Nephron progenitor cell (in vitro differentiated cells): ENCODE measurements around the gene TRIM28.

ENCODE experiments used
- DNase-seq: peaks from one replicate; pipeline ENCODE4 v3.0.0; 2021
- H3K27ac Mint-ChIP-seq: 2 replicates; pipeline ENCODE4 v1.8.0; 2021; ENCODE audit warnings: mild to moderate bottlenecking, moderate library complexity, mixed read lengths
- H3K27me3 Mint-ChIP-seq: 2 replicates; pipeline ENCODE4 v1.8.0; 2021; ENCODE audit warnings: mild to moderate bottlenecking, low read depth, mixed read lengths; ENCODE audit not compliant: poor library complexity
- H3K36me3 Mint-ChIP-seq: 2 replicates; pipeline ENCODE4 v1.8.0; 2021; ENCODE audit warnings: low read depth, mixed read lengths
- H3K4me1 Mint-ChIP-seq: 2 replicates; pipeline ENCODE4 v1.8.0; 2021; ENCODE audit warnings: mixed read lengths
- H3K4me3 Mint-ChIP-seq: 2 replicates; pipeline ENCODE4 v1.8.0; 2021; ENCODE audit warnings: mild to moderate bottlenecking, moderate library complexity, mixed read lengths
- H3K9me3 Mint-ChIP-seq: 2 replicates; pipeline ENCODE4 v1.8.0; 2021; ENCODE audit warnings: mild to moderate bottlenecking, moderate library complexity, mixed read lengths
- TF ChIP-seq, protein P1 (sequence below): fragments of 200-600 bp; sonication (generic); IDR thresholded peaks from 2 replicates; pipeline ENCODE4 v1.5.0; 2021; ENCODE audit warnings: antibody characterized with exemption

TRIM28 gene

DNA sequence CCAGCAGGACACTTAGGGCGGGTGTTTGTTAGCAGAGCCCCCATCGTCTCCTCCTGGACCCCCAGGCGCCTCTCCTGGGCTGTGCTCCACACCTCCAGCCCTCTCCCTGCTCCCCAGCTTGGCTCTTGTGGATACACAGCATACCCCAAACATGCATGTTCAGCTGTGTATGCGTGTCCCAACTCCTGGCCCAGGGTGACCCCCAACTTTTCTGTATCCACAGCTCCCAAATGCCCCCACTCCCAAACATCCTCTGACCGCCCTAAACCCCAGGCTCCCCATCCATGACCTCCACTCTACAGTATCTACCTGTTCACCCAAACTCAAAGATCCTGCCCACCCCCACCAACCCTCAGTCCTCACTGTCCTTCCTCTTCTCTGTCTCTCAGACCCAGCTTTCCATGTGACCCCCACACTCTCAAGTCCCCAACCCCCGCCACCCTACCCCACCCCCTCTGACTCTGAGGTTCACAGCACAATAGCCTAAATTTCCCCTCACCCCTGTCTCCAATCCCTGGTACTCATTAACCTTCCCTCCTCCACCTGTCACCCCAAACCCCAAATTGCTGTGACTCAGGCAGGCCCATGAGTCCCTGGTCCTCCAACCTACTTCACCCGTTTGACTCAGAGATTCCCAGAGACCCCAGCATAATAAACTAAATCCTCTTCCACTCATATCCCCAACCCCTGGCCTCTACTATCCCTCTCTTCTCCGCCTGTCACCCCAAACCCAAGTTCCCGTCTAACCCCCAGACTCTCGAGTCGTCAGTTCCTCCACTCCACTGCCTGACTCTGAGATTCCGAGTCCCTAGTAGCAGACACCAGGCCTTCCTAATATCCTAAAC is 13.6 kb downstream of the TRIM28 start:
- Mint-ChIP-seq H3K36me3 (peaks cover 19% of the 10 kb centered on the region), H3K27ac (peak overlapping the region; percentile 99), H3K27me3 (peaks cover 7% of the 10 kb centered on the region), H3K4me3 (peak overlapping the region; percentile 99), H3K4me1 (peaks cover 70% of the 10 kb centered on the region), H3K9me3 (no peaks in the 10 kb centered on the region)
- TF ChIP-seq, protein P1, sequence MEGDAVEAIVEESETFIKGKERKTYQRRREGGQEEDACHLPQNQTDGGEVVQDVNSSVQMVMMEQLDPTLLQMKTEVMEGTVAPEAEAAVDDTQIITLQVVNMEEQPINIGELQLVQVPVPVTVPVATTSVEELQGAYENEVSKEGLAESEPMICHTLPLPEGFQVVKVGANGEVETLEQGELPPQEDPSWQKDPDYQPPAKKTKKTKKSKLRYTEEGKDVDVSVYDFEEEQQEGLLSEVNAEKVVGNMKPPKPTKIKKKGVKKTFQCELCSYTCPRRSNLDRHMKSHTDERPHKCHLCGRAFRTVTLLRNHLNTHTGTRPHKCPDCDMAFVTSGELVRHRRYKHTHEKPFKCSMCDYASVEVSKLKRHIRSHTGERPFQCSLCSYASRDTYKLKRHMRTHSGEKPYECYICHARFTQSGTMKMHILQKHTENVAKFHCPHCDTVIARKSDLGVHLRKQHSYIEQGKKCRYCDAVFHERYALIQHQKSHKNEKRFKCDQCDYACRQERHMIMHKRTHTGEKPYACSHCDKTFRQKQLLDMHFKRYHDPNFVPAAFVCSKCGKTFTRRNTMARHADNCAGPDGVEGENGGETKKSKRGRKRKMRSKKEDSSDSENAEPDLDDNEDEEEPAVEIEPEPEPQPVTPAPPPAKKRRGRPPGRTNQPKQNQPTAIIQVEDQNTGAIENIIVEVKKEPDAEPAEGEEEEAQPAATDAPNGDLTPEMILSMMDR = no peak
- DNase-seq = no peak

- peaks cover 7% of the 10 kb centered on the region for H3K27me3 Mint-ChIP-seq
- peak within 1 kb of the TSS; percentile 99 for H3K4me3 Mint-ChIP-seq
- TF ChIP-seq, protein P1 = no peak
- peaks cover 64% of the 10 kb centered on the region for H3K4me1 Mint-ChIP-seq
- peak; percentile 79 for DNase-seq
- H3K9me3 Mint-ChIP-seq = no peaks in the 10 kb centered on the region
- peak within 1 kb of the TSS; percentile 100 for H3K27ac Mint-ChIP-seq
- peaks cover 13% of the 10 kb centered on the region for H3K36me3 Mint-ChIP-seq
Measured at GRCh38 chr19:58558066-58558622, 14.3 kb downstream of the TRIM28 start, which contains the start of gene UBE2M. Gene UBE2M, minus strand, starts transcription at chr19:58558611. Its CDS starts 230 bp downstream, at chr19:58558381.

- H3K9me3 Mint-ChIP-seq = no peaks in the 10 kb centered on the region
- H3K27ac Mint-ChIP-seq = peak overlapping the region; percentile 100
- H3K4me1 Mint-ChIP-seq = peaks cover 65% of the 10 kb centered on the region
- DNase-seq = peak; percentile 100
- H3K36me3 Mint-ChIP-seq = peaks cover 14% of the 10 kb centered on the region
- TF ChIP-seq, protein P1 = no peak
- H3K27me3 Mint-ChIP-seq = peaks cover 8% of the 10 kb centered on the region
- H3K4me3 Mint-ChIP-seq = peak overlapping the region; percentile 99
Measured at GRCh38 chr19:58558623-58559274, 14.9 kb downstream of the TRIM28 start.

DNA sequence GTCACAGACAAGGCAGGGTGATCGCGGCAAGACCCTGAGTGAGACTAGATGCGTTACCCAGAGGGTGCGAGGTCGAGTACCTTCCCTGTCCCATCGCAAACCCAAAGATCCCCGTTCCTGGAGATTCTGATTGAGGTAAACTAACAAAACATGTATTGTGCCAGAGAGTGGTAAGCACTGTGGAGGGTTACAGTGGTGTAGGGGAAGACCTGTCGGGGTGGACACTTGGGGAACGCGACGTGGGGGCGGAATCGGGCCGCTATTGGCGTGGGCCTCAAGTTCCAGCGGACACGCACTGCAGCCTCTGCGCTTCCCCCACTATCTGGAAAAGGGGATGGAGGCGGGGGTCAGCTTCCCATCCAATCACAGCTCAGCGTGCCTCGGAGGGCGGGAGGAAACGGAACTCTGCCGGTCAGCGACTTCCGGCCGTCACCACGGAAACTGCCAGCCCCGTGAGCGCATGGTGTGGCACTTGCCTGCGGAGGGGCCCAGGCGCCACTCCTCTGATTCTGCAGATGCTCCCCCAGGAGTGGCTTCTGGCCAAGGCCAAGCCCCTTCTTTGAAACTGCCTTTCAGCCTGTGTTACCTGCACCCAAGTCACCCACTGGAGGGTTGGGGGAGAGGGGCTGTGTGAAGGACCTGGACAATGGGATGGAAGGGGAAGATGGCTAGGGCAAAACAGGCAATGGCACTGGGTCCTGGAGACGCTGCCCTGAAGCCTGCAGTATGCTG is 15.6 kb downstream of the TRIM28 start:
- peak overlapping the region; percentile 100 for H3K27ac Mint-ChIP-seq
- TF ChIP-seq, protein P1 = no peak
- H3K9me3 Mint-ChIP-seq = no peaks in the 10 kb centered on the region
- peak; percentile 87 for DNase-seq
- H3K36me3 Mint-ChIP-seq = peaks cover 18% of the 10 kb centered on the region
- H3K27me3 Mint-ChIP-seq = peaks cover 10% of the 10 kb centered on the region
- H3K4me1 Mint-ChIP-seq = peaks cover 65% of the 10 kb centered on the region
- H3K4me3 Mint-ChIP-seq = peak overlapping the region; percentile 99

DNA sequence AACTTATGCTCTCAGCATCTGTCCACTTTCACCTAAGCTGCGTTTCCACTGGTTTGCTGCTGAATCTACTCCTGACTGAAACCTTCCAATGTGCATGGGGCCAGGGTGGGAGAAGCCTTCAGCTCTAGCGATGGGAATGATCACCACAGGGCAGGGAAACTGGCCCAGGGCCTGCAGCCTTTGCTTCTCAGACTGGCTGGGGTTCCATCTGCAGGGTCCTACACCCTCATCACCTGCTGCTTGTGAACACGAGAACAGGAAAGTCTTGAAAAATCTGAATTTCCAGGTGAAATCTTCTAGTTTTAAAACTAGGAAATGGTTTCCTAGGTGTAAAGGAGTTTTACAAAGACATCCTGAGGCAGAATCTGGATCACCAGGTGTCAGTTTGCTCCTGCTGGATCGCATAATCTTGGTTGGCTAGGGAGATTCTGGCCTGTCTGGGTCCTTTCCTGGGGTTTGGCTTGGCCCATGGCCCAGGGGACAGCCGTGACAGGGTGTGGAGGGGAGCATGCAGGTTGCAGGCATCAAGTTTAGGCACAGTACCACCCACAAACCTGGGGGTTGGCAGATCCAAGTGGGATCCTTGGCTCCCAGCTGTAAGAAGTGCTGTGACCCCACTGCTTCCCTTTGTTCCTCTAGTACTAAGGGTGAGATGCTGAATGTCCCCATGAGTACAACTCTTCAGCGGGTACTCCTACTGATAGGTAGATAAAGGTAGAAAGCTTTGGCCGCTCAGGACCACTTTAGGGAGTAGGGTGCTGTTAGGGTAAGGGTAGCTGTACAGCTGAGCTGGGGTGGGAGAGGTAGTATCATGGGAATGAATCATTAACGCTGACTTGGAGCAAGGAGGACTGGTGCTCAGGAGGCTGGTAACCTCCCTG is 16.4 kb downstream of the TRIM28 start:
- no peak for DNase-seq
- Mint-ChIP-seq H3K4me1 (peaks cover 60% of the 10 kb centered on the region), H3K36me3 (peaks cover 22% of the 10 kb centered on the region), H3K4me3 (peak overlapping the region; percentile 99), H3K27me3 (peaks cover 10% of the 10 kb centered on the region), H3K9me3 (no peaks in the 10 kb centered on the region), H3K27ac (peak overlapping the region; percentile 100)
- TF ChIP-seq, protein P1 = no peak
